HTERT RPE-1 (cell line): ENCODE data around the gene SYNDIG1.

Experiments
- in situ Hi-C: fragments of 300-500 bp; cut with MboI; formaldehyde crosslinking; loops from 4 replicates; pipeline ENCODE4 v1.14.3; 2020; ENCODE audit warnings: low sequenced_read_pairs

The SYNDIG1 gene

DNA sequence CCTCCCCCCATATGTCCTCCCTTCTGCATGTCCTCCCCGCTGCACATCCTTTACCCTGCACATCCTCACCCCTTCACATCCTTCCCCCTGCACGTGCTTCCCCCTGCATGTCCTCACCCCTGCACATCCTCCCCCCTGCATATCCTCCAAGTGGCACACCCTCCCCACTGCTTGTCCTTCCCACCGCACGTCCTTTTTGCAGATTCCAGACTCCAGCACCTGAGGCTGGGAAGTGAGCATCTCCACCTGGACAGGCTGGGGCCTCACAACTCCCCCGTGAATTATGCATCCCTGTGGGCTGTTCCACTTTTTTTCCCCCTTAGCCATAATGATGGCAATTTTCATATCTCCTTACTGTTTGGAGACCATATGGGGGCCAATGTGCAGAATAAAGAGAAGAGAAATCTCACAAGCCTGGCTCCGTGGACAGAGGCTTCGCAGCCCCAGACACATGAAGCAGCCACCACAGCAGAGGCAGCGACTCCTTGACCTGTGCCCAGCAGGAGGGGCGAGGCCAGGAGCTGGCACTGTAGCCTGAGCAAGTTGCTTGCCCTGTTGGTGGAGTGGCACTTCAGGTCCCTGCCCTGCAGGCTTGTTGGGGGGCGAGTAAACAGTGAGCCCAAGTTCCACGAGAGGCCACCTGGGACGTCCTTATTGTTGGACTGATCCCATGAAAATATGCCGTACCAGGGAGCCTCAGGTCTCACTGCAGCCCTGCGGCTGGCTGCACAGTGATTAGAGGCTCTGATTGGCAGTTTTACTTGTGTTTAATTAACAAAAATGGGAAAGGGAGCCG lies 113.1 kb downstream of the SYNDIG1 start:
- in situ Hi-C loops = no loop called here

DNA sequence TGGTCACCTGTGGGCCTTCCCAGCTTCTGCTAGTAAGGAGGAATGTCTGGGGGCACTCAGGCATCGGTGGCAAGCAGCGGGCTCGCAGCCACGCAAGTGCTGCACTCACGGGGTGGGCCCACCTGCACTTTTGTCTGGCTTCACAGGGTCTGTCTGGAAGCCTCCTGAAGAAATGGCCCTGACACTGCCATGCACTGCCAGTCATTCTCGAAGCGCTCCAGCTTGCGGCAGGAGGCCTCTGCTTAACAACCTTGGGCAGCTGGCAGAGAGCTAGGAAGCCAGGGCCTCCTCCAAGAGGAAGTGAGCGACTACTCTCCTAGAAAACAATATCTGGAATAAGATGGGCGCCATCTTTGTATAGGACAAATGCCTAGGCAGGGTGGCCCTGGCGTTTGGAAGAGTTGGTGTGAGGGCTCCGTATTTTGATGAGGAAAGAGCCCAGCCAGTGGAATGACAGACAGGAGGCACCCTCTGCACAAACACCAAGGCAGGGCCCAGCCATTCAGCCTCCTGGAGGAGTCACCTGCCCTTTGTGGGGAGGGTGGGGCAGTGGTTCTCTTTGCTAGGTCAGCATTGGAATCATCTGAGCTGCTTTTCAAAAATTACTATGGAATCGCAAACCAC lies 113.9 kb downstream of the SYNDIG1 start:
- in situ Hi-C loops = no loop called here

DNA sequence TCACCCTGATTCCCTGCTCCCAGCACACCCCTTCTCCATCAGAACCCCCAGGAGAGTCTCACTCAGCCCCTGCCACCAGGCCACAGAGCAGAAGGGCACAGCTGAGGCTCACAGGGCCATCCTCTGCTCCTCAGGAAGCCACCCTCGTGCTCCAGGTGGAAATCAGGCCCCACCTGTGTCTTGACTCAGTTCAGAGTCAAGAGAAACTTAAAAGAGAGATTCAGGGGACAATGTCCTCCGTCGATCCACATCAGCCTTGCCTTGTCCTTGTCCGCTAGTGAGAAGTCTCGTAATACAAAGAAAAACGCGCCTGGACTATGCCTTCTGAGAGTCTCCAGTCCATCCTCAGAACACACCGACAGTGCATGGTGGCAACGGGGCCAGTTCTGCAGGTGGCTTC lies 114.6 kb downstream of the SYNDIG1 start:
- in situ Hi-C loops = no loop called here

DNA sequence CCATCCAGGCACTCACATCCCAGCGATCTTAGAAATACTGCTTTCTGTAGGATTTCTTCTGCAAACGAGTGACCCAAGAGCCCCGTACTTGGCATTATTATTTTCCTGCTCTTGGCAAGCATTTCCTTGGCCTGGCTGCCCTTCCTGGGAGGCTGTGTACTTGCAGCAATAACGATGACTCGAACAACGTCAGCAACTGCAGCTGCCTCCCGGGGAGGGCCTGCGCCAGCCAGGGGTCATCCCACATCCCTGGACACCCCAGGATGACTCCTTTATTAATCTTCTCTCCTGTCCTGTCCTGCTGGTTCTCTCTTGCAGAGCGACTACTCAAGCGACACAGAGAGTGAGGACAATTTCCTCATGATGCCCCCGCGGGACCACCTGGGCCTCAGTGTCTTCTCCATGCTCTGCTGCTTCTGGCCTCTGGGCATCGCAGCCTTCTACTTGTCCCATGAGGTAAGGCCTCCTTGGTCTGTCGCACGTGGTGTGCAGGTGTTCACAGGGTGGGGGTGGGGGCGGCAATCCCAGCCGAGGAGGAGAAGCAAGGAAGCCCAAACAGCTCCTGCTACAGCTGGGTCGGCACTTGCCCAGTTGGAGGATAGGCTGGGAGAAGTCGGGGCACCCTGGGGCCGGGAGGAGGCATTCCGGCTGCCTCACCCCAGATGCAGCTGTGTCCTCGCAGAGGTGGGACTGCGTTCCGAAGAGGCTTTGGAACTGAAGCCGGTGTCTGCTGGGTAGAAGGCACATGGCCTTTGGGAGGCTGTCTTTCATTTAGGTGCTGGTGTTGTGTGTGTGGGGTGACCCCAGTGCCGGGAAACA lies 115.3 kb downstream of the SYNDIG1 start:
- in situ Hi-C loops = no loop called here

DNA sequence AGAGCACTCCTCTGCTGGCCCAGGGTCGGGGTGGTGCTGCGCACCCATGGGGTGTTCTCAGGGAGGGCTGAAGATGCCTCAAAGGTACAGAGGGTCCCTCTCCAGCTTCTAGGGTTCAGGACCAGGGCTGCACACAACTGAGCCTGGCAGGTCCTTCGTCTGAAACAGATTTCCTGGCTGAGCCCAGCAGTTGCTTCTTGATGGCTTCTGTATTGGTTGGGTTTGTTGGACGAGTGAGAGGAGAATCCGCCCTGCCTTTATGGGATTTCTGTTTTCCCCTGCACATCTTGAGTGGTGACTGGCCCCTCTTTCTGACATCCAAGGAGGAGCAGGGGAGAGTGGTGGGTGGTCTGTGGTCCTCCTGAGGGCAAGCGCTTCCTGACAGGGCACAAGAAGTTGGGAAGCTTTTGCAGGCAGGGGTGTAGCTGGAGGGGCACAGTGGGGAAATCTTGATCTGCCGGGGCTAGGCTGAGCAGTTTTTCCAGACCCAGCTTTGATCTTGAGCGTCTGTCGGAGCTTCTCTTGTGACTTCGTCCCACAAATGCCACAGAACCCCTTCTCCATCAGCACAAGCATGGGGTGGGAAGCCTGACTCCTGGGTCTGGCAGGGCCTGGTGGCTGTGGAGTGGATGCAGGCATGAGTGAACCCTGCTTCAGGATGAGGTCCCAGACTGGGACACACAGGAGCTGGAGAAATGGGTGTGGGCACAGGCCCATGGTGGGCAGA lies 116.5 kb downstream of the SYNDIG1 start:
- in situ Hi-C loops = no loop called here

DNA sequence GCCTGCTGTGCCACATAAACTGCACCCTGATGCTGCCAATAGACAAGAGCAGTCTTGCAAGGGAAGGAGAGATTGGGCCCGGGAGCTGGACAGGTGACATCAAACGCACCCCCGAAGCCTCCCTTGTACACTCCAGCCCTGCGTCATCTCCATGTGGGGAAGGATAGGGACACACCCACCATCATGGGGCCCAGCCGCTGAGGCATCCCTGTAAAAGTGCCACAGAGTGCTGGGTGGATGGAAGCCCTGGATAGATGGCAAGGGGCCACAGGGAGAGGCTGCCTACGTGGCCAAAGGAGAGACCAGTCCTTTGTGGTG lies 117.1 kb downstream of the SYNDIG1 start:
- in situ Hi-C loops = no loop called here

DNA sequence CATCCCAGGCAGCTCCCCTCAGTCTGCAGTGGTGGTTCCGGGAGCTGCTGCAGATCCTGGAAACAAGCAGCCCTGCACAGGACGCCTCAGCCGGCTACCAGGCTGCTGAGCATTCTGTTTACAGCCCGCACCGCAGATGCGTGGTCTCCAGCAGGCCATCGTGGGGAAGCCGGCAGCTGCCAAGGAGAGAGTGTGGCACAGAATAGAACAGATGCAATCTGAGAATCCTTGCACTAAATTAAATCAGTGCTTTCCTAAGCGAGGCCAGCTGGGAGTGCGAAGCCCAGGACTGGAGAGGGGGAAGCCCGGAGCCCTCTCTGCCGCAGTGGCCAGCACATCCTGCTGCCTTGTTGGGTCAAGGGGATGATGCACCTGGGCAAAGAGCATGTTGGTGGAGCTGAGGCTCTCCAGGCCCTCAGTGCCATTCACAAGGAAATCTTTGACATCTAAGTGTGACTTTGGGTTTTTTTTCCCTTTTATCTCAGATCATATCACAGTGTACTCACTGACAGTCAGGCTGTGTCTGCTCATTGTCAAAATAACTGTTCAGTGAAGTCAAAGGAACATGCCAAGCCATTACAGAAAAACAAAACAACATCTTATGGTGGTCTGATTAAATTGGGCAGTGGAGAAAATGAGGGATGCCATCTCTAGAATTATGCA lies 118.1 kb downstream of the SYNDIG1 start:
- in situ Hi-C loops = no loop called here

DNA sequence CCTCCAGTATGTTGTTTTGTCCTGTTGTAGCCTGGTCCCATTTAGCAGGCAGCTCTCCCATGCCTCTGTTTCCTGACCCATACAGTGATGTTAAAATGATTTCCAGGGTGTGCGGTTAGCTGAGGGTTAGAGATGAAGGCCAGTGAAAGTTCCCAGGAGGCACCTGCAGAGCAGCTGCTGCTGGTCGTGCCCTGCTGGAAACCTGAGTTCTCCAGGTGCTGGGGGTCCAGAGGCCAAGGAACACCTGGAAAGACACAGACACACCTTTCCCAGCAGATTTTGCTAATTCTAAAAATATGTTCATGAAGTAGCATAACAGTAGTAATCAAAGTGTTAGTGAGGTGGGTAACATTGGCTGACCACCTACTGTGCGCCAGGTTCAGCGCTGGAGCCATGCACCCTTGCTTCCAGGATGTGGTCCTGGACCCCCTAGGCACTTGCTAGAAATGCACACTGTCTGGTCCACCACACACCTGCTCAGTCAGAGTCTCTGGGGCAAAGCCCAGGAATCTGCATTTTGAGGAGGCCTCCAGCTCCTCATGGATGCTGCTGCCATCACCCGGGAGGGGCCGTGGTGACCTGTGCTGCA lies 118.7 kb downstream of the SYNDIG1 start:
- in situ Hi-C loops = no loop called here

DNA sequence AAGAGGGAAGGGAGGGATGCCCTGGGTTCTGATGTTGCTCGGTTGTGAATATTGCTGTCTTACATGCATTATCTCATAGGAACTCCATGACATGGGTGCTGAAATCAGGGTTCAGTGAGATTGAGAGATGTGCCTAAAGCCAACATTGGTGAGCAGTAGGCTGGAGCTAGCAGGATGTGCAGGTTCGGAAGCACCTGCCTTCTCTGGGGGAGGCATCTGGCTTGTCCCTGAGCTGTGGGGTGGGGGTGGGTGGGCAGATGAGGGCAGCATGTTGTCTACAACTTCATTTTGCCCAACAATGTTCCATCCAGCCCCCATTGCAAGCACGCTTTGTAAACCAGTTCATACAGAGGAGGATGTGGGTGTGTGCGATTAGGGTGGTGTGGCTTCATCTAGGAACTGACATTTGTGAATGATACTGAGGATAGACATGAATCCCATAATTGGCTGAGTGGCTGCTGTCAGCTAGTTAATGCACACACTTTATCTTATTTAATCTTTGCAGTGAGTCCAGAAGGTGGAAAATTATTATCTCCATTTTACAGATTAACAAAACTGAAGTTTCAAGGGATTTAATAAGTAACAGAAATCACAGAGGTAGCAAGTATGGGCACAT lies 119.4 kb downstream of the SYNDIG1 start:
- in situ Hi-C loops = no loop called here

DNA sequence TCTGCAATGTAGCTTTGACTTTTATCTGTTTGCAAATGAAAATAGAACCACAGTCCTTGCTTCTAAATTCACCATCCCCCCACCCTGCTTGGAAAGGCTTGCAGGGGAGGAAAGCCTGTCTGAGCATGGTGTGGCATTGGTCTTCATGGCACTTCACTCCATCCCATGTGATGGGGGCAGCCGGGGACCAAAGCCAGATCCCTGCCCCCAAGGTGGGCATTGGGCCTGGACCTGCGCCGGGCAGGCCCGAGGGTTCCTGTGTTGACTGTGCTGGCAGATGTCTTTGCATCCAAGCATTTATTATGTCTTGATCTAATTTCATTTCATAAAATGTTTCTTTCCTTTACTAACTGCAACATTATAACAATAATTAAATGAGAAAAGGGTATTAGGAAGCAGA lies 120.0 kb downstream of the SYNDIG1 start:
- in situ Hi-C loops = no loop called here

DNA sequence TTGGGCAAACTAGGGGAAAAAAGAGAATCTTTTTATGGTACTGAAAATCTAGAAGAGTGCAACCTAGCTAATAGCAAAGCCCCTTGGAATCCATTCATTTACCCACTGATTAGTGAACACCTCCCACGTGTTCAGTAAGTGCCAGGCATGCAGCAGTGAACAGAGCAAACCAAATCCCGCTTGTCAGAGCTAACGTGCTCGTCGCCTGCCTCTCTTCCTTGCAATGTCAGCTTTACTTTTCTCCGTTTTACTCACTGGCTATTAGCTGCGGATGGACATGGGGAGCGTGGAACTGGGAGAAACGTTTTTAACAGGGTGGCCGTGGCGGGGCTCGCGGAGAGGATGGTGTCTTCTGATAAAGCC lies 120.4 kb downstream of the SYNDIG1 start:
- in situ Hi-C loops = no loop called here

DNA sequence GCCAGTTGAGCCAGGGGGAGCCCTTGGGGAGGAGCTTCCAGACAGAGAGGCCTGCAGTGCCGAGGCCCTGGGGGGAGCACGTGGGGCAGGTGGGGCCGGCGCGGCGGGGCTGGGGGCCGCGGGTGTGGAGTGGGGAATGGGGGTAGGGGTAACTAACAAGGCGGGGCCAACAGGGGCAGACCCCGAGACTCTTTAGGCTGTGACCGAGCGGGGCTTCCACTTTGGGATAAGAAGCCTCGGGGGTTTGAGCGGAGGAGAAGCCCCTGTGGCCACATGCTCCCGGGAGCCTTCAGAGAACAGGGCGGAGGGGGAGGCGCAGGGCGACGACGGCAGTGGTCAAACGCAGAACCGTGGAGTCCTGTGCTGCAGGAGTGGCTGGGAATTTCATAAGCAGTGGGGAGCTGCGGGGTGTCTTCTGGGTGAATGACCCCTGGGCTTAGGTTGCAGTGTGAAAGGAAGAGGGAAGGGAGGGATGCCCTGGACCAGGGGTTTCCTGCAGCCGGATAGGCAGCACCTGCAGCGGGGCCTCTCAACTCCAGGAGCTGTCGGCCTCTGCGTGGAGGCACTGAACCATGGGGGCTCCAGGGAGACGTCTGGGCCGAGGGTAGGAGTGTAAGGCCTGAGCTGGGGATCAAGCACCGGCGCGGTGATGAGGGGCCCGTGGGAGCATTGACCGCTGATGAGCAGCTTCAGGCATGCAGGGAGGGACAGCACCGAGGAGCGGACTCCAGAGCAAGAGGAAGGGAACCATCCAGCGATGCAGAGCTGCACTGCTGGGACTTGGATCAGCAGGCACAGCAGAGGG lies 121.0 kb downstream of the SYNDIG1 start:
- in situ Hi-C loops = no loop called here

DNA sequence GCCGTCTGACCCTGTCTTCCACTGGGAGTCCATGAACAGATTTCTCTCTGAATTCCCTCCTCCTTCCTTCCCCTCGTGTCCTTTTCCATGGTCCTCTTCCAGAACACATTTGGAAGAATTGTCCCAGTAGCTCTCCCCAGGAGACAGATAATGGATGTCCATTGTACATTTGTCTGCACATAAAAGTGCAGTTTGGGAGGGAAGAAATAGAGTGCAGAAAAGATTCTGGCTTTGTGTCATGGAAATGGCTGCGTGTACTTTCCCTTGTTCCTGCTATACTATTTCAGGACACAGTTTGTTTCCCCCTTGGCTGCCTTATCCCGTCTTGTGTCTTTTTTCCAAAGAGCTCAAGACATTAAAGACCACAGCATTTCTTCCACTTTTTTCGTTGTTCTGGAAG lies 127.6 kb downstream of the SYNDIG1 start:
- in situ Hi-C loops = no loop called here

DNA sequence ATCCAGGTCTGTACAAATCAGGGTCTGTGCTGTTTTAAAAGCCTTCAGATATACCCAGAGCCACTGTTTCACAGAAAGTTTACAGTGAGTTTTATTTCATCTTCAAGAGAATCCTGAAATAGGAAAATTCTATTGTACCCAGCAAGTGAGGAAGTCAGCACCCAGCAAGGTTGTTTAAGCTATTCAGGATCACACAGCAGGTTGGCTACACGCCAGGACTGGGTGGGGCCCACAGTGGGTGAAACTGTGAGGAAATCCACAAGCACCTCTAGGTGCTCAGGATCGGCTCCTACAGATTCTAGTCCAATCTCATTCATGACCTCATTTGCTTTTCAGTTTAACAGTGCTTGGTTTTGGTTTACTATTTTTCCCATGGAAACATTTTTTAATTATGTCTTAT lies 128.9 kb downstream of the SYNDIG1 start:
- in situ Hi-C loops = no loop called here

DNA sequence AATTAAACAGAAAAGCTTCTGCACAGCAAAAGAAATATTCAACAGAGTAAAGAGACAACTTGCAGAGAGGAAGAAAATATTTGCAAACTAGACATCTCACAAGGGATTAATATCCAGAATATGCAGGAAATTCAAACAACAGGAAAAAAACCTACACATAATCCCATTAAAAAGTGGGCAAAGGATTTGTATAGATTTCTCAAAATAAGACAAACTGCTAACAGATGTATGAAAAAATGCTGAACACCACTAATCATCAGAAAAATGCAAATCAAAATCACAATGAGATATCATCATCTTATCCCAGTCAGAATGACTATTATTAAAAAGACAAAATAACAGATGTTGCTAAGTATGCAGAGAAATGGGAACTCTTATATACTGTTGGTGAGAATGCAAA lies 129.6 kb downstream of the SYNDIG1 start:
- in situ Hi-C loops = no loop called here

DNA sequence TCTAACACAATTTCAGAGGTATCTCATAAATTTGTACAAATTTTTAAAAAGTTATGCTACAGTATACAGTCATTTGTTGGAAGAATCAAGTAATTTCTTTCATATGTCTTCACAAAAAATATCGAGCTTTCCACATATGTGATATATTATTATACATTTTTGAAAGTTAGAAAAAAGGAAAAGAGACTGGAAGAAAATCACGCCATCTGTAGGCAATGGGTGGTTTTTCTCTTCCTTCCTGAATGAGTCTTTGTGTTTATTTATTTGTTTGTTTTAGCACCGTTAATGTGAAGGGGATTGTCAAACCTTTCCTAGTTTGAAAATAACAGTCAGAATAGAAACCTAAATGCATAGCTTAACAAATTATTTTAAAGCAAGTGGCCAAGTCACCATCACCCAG lies 130.6 kb downstream of the SYNDIG1 start:
- in situ Hi-C loops = no loop called here

DNA sequence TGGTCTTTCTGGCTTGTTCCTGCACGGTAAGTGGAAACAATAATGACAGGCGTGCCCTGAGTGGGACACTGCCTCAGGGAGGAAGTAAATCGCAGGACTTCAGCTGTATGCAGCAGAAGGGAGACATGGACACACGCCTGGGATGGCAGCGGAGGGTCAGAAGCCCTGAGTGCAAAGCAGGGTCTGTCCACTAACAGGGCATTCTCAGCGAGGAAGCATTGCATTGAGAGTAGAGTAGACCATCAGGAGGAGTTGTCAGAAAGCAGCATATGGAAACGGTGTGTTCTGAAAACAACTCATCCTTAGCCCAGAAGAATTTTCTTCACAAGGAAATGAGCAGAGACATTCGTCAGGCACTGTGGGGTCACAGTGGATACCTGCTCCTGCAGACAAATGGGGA lies 134.0 kb downstream of the SYNDIG1 start:
- in situ Hi-C loops = no loop called here

DNA sequence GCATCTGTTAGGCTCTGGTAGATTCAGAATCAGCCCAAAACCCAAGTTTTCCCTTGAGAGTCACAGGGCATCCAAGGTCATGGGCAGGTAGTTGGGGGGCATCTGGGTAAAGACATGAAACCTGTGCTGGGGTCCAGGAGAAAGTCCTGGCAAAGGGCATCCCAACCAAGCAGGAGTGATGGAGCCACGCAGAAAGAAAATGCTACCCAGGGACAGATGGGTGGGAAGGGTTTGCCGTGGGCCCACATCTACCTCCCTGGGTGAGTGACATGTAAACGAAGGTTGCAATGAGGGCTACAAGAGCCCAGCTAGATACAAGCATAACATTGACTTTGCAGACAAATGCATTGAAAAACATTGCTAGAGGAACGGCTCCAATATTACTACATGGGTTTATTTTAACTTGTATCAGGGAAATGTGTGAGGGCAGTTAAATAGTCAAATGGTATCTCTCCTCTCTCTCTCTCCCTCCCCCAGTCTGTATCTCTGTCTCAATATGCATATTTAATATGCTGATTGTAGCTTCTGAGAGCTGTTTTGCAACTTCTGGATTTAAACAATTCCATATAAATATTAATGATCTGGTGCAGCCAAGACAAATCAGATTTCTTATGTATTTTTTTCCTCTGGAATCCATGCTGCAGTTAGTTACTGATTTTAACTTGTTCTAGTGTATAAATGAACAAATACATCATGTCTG lies 135.7 kb downstream of the SYNDIG1 start:
- in situ Hi-C loops = no loop called here
